Liver (tissue), 3 donors: Measurements from ENCODE around the gene ABCG8.

ENCODE experiments used
- EGR1 ChIP-seq, 2 donors: IDR thresholded peaks; 2 replicates each; pipeline ENCODE4 v1.6.1; 2016 to 2018; ENCODE audit warnings: antibody characterized with exemption in 2 of 2, low read depth in 2 of 2
- RAD21 ChIP-seq, 2 donors: IDR thresholded peaks; 2 replicates each; pipeline ENCODE4 v1.6.1; 2016; ENCODE audit warnings: antibody characterized with exemption in 2 of 2, mild to moderate bottlenecking in 2 of 2
- SP1 ChIP-seq: IDR thresholded peaks from 2 replicates; pipeline ENCODE4 v1.6.1; 2018; ENCODE audit warnings: antibody characterized with exemption, mild to moderate bottlenecking
- TAF1 ChIP-seq: conservative IDR thresholded peaks from 2 replicates; pipeline ENCODE4 v1.6.1; 2016; ENCODE audit warnings: antibody characterized with exemption, mild to moderate bottlenecking
- YY1 ChIP-seq: IDR thresholded peaks from 2 replicates; pipeline ENCODE4 v1.6.1; 2016; ENCODE audit warnings: antibody characterized with exemption, mild to moderate bottlenecking
- TF ChIP-seq, protein P1 (sequence below): fragments of 150-350 bp; IDR thresholded peaks from 2 replicates; pipeline ENCODE4 v1.5.1; 2017; ENCODE audit warnings: improper control_type of control experiment, low read depth, low read length; ENCODE audit not compliant: missing input control
- TF ChIP-seq, protein P2 (sequence below): IDR thresholded peaks from 2 replicates; pipeline ENCODE4 v1.6.1; 2016; ENCODE audit warnings: antibody characterized with exemption
- TF ChIP-seq, protein P3 (sequence below): IDR thresholded peaks from 2 replicates; pipeline ENCODE4 v1.6.1; 2016; ENCODE audit warnings: antibody characterized with exemption, mild to moderate bottlenecking
- donor health status: healthy.
- donor health status: healthy.

DNA sequence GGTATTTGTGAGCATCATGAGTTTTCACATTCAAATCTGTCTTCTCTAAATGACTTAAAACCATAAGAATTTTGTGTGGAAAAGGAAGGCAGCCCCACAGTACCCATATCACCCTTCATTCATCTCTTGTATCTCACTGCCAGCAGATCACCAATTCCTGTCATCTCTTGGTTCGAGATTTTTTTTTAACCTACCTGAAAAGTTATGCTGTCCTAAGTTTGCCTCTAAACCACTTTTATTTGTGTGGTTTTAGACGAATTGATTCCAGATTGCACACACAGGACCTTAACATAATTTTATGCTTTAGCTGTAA, 32.1 kb upstream of the ABCG8 start:
- TF ChIP-seq RAD21 (IDR thresholded peaks at IDR 0.05) = no peak
- TF ChIP-seq, protein P1, sequence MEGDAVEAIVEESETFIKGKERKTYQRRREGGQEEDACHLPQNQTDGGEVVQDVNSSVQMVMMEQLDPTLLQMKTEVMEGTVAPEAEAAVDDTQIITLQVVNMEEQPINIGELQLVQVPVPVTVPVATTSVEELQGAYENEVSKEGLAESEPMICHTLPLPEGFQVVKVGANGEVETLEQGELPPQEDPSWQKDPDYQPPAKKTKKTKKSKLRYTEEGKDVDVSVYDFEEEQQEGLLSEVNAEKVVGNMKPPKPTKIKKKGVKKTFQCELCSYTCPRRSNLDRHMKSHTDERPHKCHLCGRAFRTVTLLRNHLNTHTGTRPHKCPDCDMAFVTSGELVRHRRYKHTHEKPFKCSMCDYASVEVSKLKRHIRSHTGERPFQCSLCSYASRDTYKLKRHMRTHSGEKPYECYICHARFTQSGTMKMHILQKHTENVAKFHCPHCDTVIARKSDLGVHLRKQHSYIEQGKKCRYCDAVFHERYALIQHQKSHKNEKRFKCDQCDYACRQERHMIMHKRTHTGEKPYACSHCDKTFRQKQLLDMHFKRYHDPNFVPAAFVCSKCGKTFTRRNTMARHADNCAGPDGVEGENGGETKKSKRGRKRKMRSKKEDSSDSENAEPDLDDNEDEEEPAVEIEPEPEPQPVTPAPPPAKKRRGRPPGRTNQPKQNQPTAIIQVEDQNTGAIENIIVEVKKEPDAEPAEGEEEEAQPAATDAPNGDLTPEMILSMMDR = no peak
- no peak for TF ChIP-seq EGR1 (IDR thresholded peaks at IDR 0.05; ENCODE audit: low read depth in 2 of 2)
- TF ChIP-seq, protein P2, sequence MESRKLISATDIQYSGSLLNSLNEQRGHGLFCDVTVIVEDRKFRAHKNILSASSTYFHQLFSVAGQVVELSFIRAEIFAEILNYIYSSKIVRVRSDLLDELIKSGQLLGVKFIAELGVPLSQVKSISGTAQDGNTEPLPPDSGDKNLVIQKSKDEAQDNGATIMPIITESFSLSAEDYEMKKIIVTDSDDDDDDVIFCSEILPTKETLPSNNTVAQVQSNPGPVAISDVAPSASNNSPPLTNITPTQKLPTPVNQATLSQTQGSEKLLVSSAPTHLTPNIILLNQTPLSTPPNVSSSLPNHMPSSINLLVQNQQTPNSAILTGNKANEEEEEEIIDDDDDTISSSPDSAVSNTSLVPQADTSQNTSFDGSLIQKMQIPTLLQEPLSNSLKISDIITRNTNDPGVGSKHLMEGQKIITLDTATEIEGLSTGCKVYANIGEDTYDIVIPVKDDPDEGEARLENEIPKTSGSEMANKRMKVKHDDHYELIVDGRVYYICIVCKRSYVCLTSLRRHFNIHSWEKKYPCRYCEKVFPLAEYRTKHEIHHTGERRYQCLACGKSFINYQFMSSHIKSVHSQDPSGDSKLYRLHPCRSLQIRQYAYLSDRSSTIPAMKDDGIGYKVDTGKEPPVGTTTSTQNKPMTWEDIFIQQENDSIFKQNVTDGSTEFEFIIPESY = no peak
- TF ChIP-seq, protein P3, sequence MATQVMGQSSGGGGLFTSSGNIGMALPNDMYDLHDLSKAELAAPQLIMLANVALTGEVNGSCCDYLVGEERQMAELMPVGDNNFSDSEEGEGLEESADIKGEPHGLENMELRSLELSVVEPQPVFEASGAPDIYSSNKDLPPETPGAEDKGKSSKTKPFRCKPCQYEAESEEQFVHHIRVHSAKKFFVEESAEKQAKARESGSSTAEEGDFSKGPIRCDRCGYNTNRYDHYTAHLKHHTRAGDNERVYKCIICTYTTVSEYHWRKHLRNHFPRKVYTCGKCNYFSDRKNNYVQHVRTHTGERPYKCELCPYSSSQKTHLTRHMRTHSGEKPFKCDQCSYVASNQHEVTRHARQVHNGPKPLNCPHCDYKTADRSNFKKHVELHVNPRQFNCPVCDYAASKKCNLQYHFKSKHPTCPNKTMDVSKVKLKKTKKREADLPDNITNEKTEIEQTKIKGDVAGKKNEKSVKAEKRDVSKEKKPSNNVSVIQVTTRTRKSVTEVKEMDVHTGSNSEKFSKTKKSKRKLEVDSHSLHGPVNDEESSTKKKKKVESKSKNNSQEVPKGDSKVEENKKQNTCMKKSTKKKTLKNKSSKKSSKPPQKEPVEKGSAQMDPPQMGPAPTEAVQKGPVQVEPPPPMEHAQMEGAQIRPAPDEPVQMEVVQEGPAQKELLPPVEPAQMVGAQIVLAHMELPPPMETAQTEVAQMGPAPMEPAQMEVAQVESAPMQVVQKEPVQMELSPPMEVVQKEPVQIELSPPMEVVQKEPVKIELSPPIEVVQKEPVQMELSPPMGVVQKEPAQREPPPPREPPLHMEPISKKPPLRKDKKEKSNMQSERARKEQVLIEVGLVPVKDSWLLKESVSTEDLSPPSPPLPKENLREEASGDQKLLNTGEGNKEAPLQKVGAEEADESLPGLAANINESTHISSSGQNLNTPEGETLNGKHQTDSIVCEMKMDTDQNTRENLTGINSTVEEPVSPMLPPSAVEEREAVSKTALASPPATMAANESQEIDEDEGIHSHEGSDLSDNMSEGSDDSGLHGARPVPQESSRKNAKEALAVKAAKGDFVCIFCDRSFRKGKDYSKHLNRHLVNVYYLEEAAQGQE = no peak
- TF ChIP-seq YY1 = no peak
- peak; percentile 78 for TF ChIP-seq TAF1
- no peak for TF ChIP-seq SP1
